ENCODE measurements around the gene GP1BA. TPM values are rescaled to one million over a fixed set of nuclear protein-coding genes. Genes with fewer than 3 reads are reported as not detected.

The GP1BA gene
- total RNA-seq, 1 experiment from 2014 or later: not detected

DNA sequence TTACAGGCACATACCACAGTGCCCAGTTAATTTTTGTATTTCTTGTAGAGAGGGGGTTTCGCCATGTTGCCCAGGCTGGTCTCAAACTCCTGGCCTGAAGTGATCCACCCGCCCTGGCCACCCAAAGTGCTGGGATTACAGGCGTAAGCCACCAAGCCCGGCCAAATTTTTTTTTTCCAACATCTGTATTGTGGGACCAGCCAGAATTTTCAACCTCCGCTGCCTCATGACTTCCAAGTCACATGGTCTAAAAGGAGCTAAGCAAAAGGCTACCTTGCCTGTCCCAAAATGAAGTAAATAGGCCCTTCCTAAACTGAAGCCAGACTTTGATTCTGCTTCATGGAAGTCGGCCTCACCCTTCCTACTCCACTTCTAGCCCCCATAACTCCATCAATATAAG lies 39.7 kb downstream of the GP1BA start:
- no peak overlapping the region for H3K27ac ChIP-seq (ENCODE audit: low read depth, low read length, poor library complexity, severe bottlenecking)
- ChIA-PET CTCF (no interaction called here), POLR2A (ENCODE audit: low non-redundant PET) (no interaction called here)
- TF ChIP-seq EZH2 (IDR thresholded peaks at IDR 0.05; ENCODE audit: borderline replicate concordance, low read depth, low read length, poor library complexity, severe bottlenecking) (no peak), CTCF (conservative IDR thresholded peaks at IDR 0.05; ENCODE audit: low read depth, low read length) (no peak)
- no peak for DNase-seq (ENCODE audit: low spot score)
- BruUV-seq (replicated peaks): no TSS peak
- no peaks in the 10 kb centered on the region for H3K9me3 ChIP-seq (ENCODE audit: low read depth, low read length, poor library complexity, severe bottlenecking)
- H3K4me3 ChIP-seq (ENCODE audit: low read depth, low read length, poor library complexity, severe bottlenecking): no peak overlapping the region
- H3K27me3 ChIP-seq (replicated peaks; ENCODE audit: insufficient read depth, low read depth, low read length, poor library complexity): no peaks in the 10 kb centered on the region
- intact Hi-C loops (cut with micrococcal nuclease; ENCODE audit: unreplicated experiment): no loop called here
- peaks cover 11% of the 10 kb centered on the region for H3K4me1 ChIP-seq (ENCODE audit: insufficient read depth, low read length, poor library complexity, severe bottlenecking)
- no peaks in the 10 kb centered on the region for H3K36me3 ChIP-seq (ENCODE audit: insufficient read depth, low read length, poor library complexity, severe bottlenecking)

DNA sequence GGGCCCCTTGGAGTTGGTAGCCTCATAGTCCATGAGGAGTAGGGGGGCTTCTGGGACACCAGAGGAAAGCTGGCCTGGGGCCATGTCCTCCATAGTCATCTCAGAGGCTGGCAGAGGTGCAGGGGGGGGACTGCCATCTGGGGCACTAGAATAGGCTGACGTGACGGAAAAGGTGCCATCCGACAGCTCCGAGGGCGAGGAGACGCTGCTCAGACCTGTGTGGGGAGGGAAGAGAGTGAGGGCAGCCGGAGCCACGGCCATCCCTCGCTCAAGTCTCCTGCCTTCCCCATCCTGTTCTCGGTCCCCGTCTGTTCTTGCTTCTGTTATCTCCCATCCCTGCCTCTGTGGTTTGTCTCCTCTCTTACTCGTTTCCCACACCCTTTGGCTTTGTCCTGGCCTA lies 40.2 kb downstream of the GP1BA start:
- DNase-seq (ENCODE audit: low spot score): no peak
- Histone ChIP-seq H3K4me1 (ENCODE audit: insufficient read depth, low read length, poor library complexity, severe bottlenecking) (peaks cover 11% of the 10 kb centered on the region), H3K36me3 (ENCODE audit: insufficient read depth, low read length, poor library complexity, severe bottlenecking) (no peaks in the 10 kb centered on the region), H3K9me3 (ENCODE audit: low read depth, low read length, poor library complexity, severe bottlenecking) (no peaks in the 10 kb centered on the region), H3K4me3 (ENCODE audit: low read depth, low read length, poor library complexity, severe bottlenecking) (no peak overlapping the region), H3K27me3 (replicated peaks; ENCODE audit: insufficient read depth, low read depth, low read length, poor library complexity) (no peaks in the 10 kb centered on the region), H3K27ac (ENCODE audit: low read depth, low read length, poor library complexity, severe bottlenecking) (no peak overlapping the region)
- no TSS peak for BruUV-seq (replicated peaks)
- TF ChIP-seq EZH2 (IDR thresholded peaks at IDR 0.05; ENCODE audit: borderline replicate concordance, low read depth, low read length, poor library complexity, severe bottlenecking) (no peak), CTCF (conservative IDR thresholded peaks at IDR 0.05; ENCODE audit: low read depth, low read length) (no peak)
- ChIA-PET POLR2A (ENCODE audit: low non-redundant PET) (no interaction called here), CTCF (no interaction called here)
- intact Hi-C loops (cut with micrococcal nuclease; ENCODE audit: unreplicated experiment): no loop called here

DNA sequence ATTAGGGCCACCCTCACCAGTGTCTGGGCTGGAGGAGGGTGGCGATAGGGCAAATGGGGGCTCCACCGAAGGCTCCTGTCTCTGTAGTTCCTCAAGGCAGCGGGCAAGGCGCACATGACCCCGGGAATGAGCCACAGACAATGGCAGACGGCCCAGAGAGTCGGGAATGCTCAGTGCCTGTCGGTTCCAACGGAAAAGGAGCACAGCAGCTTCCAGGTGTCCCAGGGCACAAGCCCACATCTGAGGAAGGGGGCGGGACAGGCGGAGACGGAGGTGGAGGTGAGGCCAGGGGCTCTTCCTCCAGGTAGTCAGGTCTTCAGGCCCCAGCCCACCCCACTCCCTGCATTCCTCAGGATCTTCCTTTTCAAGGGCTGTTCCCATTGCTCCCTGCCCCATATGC lies 40.7 kb downstream of the GP1BA start:
- no peaks in the 10 kb centered on the region for H3K27me3 ChIP-seq (replicated peaks; ENCODE audit: insufficient read depth, low read depth, low read length, poor library complexity)
- BruUV-seq (replicated peaks): no TSS peak
- H3K36me3 ChIP-seq (ENCODE audit: insufficient read depth, low read length, poor library complexity, severe bottlenecking): no peaks in the 10 kb centered on the region
- POLR2A ChIA-PET (ENCODE audit: low non-redundant PET): no interaction called here
- CTCF ChIA-PET: no interaction called here
- H3K9me3 ChIP-seq (ENCODE audit: low read depth, low read length, poor library complexity, severe bottlenecking): no peaks in the 10 kb centered on the region
- TF ChIP-seq EZH2 (IDR thresholded peaks at IDR 0.05; ENCODE audit: borderline replicate concordance, low read depth, low read length, poor library complexity, severe bottlenecking): no peak
- no peak for TF ChIP-seq CTCF (conservative IDR thresholded peaks at IDR 0.05; ENCODE audit: low read depth, low read length)
- no peak for DNase-seq (ENCODE audit: low spot score)
- no peak overlapping the region for H3K4me3 ChIP-seq (ENCODE audit: low read depth, low read length, poor library complexity, severe bottlenecking)
- H3K4me1 ChIP-seq (ENCODE audit: insufficient read depth, low read length, poor library complexity, severe bottlenecking): peaks cover 11% of the 10 kb centered on the region
- intact Hi-C loops (cut with micrococcal nuclease; ENCODE audit: unreplicated experiment): no loop called here
- no peak overlapping the region for H3K27ac ChIP-seq (ENCODE audit: low read depth, low read length, poor library complexity, severe bottlenecking)
